Sigmoid colon (tissue), 7 donors: ENCODE data around the gene DIPK1A. TPM values are rescaled to one million over a fixed set of nuclear protein-coding genes. Genes with fewer than 3 reads are reported as not detected.

Experiments
- DNase-seq: peaks from one replicate; pipeline ENCODE4 v3.0.0-alpha.2; 2019
- H3K27ac ChIP-seq, 4 donors: fragments of 200-600 bp; sonication (generic); one replicate each; pipeline ENCODE4 v1.5.1; 2016 to 2019; ENCODE audit warnings: mild to moderate bottlenecking in 1 of 4
- H3K27me3 ChIP-seq, 3 donors: fragments of 200-600 bp; sonication (generic); one replicate each; pipeline ENCODE4 v1.5.1; 2019; ENCODE audit warnings: mild to moderate bottlenecking in 1 of 3
- H3K36me3 ChIP-seq, 4 donors: fragments of 200-600 bp; sonication (generic); one replicate each; pipeline ENCODE4 v1.5.1; 2016 to 2019
- H3K4me1 ChIP-seq, 4 donors: fragments of 200-600 bp; sonication (generic); one replicate each; pipeline ENCODE4 v1.5.1; 2017 to 2019
- H3K4me3 ChIP-seq, 4 donors: fragments of 200-600 bp; sonication (generic); one replicate each; pipeline ENCODE4 v1.5.1; 2017 to 2019; ENCODE audit warnings: mild to moderate bottlenecking in 2 of 4, moderate library complexity in 1 of 4
- H3K9me3 ChIP-seq, 4 donors: fragments of 200-600 bp in 3 of 4; sonication (generic) in 3 of 4; one replicate each; pipeline versions ENCODE4 v1.5.1 to v1.6.1; 2013 to 2019
- CTCF ChIP-seq, 4 experiments: fragments of 450-650 bp in 3 of 4; fragments of 200-600 bp in 1 of 4; IDR thresholded peaks; one replicate each; pipeline ENCODE4 v1.5.1; 2016 to 2019; ENCODE audit warnings: antibody characterized with exemption in 4 of 4, mild to moderate bottlenecking in 3 of 4, moderate library complexity in 2 of 4
- EP300 ChIP-seq, 4 donors: sonication (generic); formaldehyde crosslinking; IDR thresholded peaks; one replicate each; pipeline ENCODE4 v1.6.1; 2017; ENCODE audit warnings: antibody characterized with exemption in 4 of 4
- POLR2A ChIP-seq, 2 donors: fragments of 450-650 bp; IDR thresholded peaks; one replicate each; pipeline ENCODE4 v1.6.1; 2016; ENCODE audit warnings: antibody characterized with exemption in 2 of 2, mild to moderate bottlenecking in 2 of 2, moderate library complexity in 2 of 2
- POLR2AphosphoS5 ChIP-seq, 4 donors: sonication (generic); formaldehyde crosslinking; IDR thresholded peaks; one replicate each; pipeline ENCODE4 v1.6.1; 2017; ENCODE audit warnings: antibody characterized with exemption in 4 of 4
- WGBS, 2 donors: extraction: QIAGEN DNeasy Blood & Tissue Kit; methylation state at CpG; one replicate each; pipeline ENCODE4 v1.1.7; 2013; 5-methylcytosine and 5-hydroxymethylcytosine counted together
- intact Hi-C: fragments of 100-400 bp; cut with DNase I; formaldehyde crosslinking; loops from one replicate; pipeline ENCODE4 v1.15.1; 2023
- polyA plus RNA-seq, 3 donors: library from polyadenylated mRNA; stranded (reverse); fragments of 200-250 nt; gene quantifications; one replicate each; pipeline ENCODE4 v1.2.3, GENCODE V29; 2013
- total RNA-seq, 4 donors: library from RNA; depleted of rRNA; stranded (reverse); fragments of >200 nt; gene quantifications; one replicate each; pipeline ENCODE4 v1.1.0, GENCODE V29; 2016
- donor health status: healthy with polysubstance abuse.
- donor health status: Bipolar disorder and iron deficiency.
- donor health status: healthy.

The DIPK1A gene
- total and polyA plus RNA-seq, 7 donors = 1.8 to 35.5 (median 19.1) TPM

- Histone ChIP-seq H3K27me3 (no peaks in the 10 kb centered on the region), H3K27ac (no peak overlapping the region), H3K4me3 (no peak overlapping the region), H3K36me3 (no peaks in the 10 kb centered on the region), H3K4me1 (no peaks in the 10 kb centered on the region), H3K9me3 (no peaks in the 10 kb centered on the region)
- no peak for DNase-seq
- TF ChIP-seq CTCF (IDR thresholded peaks at IDR 0.05) = peak; percentile 34 to 75 (median 60)
- no peak for TF ChIP-seq POLR2A (IDR thresholded peaks at IDR 0.05)
- intact Hi-C loops = loop anchor here (5.0 kb wide), 1 partner anchor 71 kb away; no protein-coding TSS in a partner anchor
- 88 to 92% methylated on average over 3 of the region's 3 CpGs for WGBS, 2 donors
These were observed 143.1 kb downstream of the DIPK1A start for GRCh38 chr1:92817986-92818764.

GRCh38 chr1:92817137-92817697 is 144.0 kb downstream of the DIPK1A start:
- H3K27me3 ChIP-seq = no peaks in the 10 kb centered on the region
- intact Hi-C loops = loop anchor here (5.0 kb wide), 1 partner anchor 70 kb away; no protein-coding TSS in a partner anchor
- H3K27ac ChIP-seq = no peak overlapping the region
- TF ChIP-seq POLR2A (IDR thresholded peaks at IDR 0.05) (no peak), CTCF (IDR thresholded peaks at IDR 0.05) (no peak), POLR2AphosphoS5 (IDR thresholded peaks at IDR 0.05) (no peak), EP300 (IDR thresholded peaks at IDR 0.05) (no peak)
- H3K4me1 ChIP-seq = no peaks in the 10 kb centered on the region
- no peak overlapping the region for H3K4me3 ChIP-seq
- H3K36me3 ChIP-seq = no peaks in the 10 kb centered on the region
- H3K9me3 ChIP-seq = no peaks in the 10 kb centered on the region
- 9 to 55% methylated on average over 1 of the region's 1 CpG for WGBS, 2 donors
- DNase-seq = no peak

GRCh38 chr1:92816732-92817131 is 144.5 kb downstream of the DIPK1A start:
- TF ChIP-seq CTCF (IDR thresholded peaks at IDR 0.05) (no peak), EP300 (IDR thresholded peaks at IDR 0.05) (no peak), POLR2AphosphoS5 (IDR thresholded peaks at IDR 0.05) (no peak), POLR2A (IDR thresholded peaks at IDR 0.05) (no peak)
- Histone ChIP-seq H3K9me3 (no peaks in the 10 kb centered on the region), H3K4me1 (no peaks in the 10 kb centered on the region), H3K4me3 (no peak overlapping the region), H3K36me3 (no peaks in the 10 kb centered on the region), H3K27me3 (no peaks in the 10 kb centered on the region), H3K27ac (no peak overlapping the region)
- intact Hi-C loops = loop anchor here (5.0 kb wide), 1 partner anchor 69 kb away; no protein-coding TSS in a partner anchor
- no peak for DNase-seq
- WGBS, 2 donors = 32 to 64% methylated on average over 2 of the region's 2 CpGs

GRCh38 chr1:92808381-92808780 is 152.9 kb downstream of the DIPK1A start:
- DNase-seq = no peak
- Histone ChIP-seq H3K9me3 (no peaks in the 10 kb centered on the region), H3K36me3 (no peaks in the 10 kb centered on the region), H3K4me1 (peaks cover 0 to 5% (median 0%) of the 10 kb centered on the region in 4 donors), H3K27ac (no peak overlapping the region), H3K4me3 (no peak overlapping the region), H3K27me3 (no peaks in the 10 kb centered on the region)
- no peak for TF ChIP-seq CTCF (IDR thresholded peaks at IDR 0.05)
- TF ChIP-seq POLR2A (IDR thresholded peaks at IDR 0.05) = no peak
- no peak for TF ChIP-seq EP300 (IDR thresholded peaks at IDR 0.05)
- TF ChIP-seq POLR2AphosphoS5 (IDR thresholded peaks at IDR 0.05) = no peak
- intact Hi-C loops = no loop called here
